ENCODE data around the gene PRKRIP1.
"Not testable (repeated sequence)": the region's sequence is repeated elsewhere in the genome, so short reads cannot be mapped to it uniquely, and the experiment has no call there.

Gene PRKRIP1

GRCh38 chr7:102452451-102452850 lies 56.3 kb downstream of the PRKRIP1 start:
- Histone ChIP-seq H4K8ac (ENCODE audit: low read depth, low read length) (no peak overlapping the region), H3K56ac (ENCODE audit: low read length) (no peak overlapping the region), H3K79me1 (ENCODE audit: low read length) (no peaks in the 10 kb centered on the region), H3K27me3 (ENCODE audit: insufficient read depth, low read length, poor library complexity) (no peaks in the 10 kb centered on the region), H2BK120ac (ENCODE audit: low read depth, low read length) (no peak overlapping the region), H2BK5ac (ENCODE audit: low read length) (no peak overlapping the region), H3K4me1 (ENCODE audit: control insufficient read depth, low read depth, low read length) (no peaks in the 10 kb centered on the region), H2BK15ac (replicated peaks; ENCODE audit: low read depth) (no peak overlapping the region), H3K27ac (ENCODE audit: low read depth, low read length) (no peak overlapping the region), H3K23ac (ENCODE audit: low read length) (no peak overlapping the region), H3K4ac (ENCODE audit: low read depth, low read length) (no peak overlapping the region), H3K4me3 (ENCODE audit: low read length) (no peak overlapping the region), H2AK5ac (ENCODE audit: low read length) (no peak overlapping the region), H3K79me2 (ENCODE audit: control insufficient read depth, insufficient read depth, low read length) (no peaks in the 10 kb centered on the region), H3K4me2 (ENCODE audit: low read length) (no peak overlapping the region), H4K5ac (ENCODE audit: low read length) (no peak overlapping the region), H3K9ac (ENCODE audit: low read length) (no peak overlapping the region), H3K36me3 (ENCODE audit: control insufficient read depth, insufficient read depth, low read length) (peaks cover 2% of the 10 kb centered on the region), H3K18ac (ENCODE audit: low read length) (no peak overlapping the region)
- WGBS (ENCODE audit: extremely low coverage, insufficient coverage, low lambda C conversion rate) = no CpG with 5 or more reads among the region's 6 CpGs
- DNase-seq = no peak

- Histone ChIP-seq H2AK5ac (ENCODE audit: low read length) (no peak overlapping the region), H3K18ac (ENCODE audit: low read length) (no peak overlapping the region), H3K4me1 (ENCODE audit: control insufficient read depth, low read depth, low read length) (no peaks in the 10 kb centered on the region), H2BK5ac (ENCODE audit: low read length) (no peak overlapping the region), H3K79me1 (ENCODE audit: low read length) (no peaks in the 10 kb centered on the region), H3K4me2 (ENCODE audit: low read length) (no peak overlapping the region), H2BK15ac (replicated peaks; ENCODE audit: low read depth) (no peak overlapping the region), H3K36me3 (ENCODE audit: control insufficient read depth, insufficient read depth, low read length) (peaks cover 2% of the 10 kb centered on the region), H4K8ac (ENCODE audit: low read depth, low read length) (no peak overlapping the region), H3K56ac (ENCODE audit: low read length) (no peak overlapping the region), H3K27me3 (ENCODE audit: insufficient read depth, low read length, poor library complexity) (no peaks in the 10 kb centered on the region), H2BK120ac (ENCODE audit: low read depth, low read length) (no peak overlapping the region), H3K4me3 (ENCODE audit: low read length) (no peak overlapping the region), H4K5ac (ENCODE audit: low read length) (no peak overlapping the region), H3K4ac (ENCODE audit: low read depth, low read length) (no peak overlapping the region), H3K9ac (ENCODE audit: low read length) (no peak overlapping the region), H3K23ac (ENCODE audit: low read length) (no peak overlapping the region), H3K79me2 (ENCODE audit: control insufficient read depth, insufficient read depth, low read length) (no peaks in the 10 kb centered on the region), H3K27ac (ENCODE audit: low read depth, low read length) (no peak overlapping the region)
- no CpG with 5 or more reads among the region's 7 CpGs for WGBS (ENCODE audit: extremely low coverage, insufficient coverage, low lambda C conversion rate)
- DNase-seq = no peak
These were observed 57.2 kb downstream of the PRKRIP1 start for GRCh38 chr7:102453319-102453718.

DNA sequence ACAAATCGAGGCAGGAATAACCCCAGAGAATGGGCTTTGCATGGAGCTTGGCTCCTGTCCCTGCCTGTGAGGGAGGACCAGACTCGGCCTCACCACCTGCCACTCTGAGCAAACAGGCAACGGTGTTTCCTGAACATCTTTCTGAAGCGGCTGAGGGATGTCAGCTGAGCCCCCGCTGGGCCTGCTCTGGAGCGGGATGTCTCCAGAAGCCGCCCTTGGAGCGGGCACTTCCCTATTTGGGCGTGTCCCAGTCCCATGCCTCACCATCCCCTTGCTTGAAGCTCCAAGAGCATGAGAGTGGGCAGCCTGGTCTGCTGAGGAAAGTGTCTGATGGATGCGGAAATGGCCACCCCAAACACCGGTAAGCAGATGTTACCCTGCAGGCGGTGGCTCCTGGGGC lies 58.3 kb downstream of the PRKRIP1 start:
- H3K4me1 ChIP-seq (ENCODE audit: control insufficient read depth, low read depth, low read length) = no peaks in the 10 kb centered on the region
- H2BK5ac ChIP-seq (ENCODE audit: low read length) = no peak overlapping the region
- H3K27me3 ChIP-seq (ENCODE audit: insufficient read depth, low read length, poor library complexity) = no peaks in the 10 kb centered on the region
- no peak overlapping the region for H3K56ac ChIP-seq (ENCODE audit: low read length)
- H4K8ac ChIP-seq (ENCODE audit: low read depth, low read length) = no peak overlapping the region
- H3K79me2 ChIP-seq (ENCODE audit: control insufficient read depth, insufficient read depth, low read length) = no peaks in the 10 kb centered on the region
- no peak overlapping the region for H3K23ac ChIP-seq (ENCODE audit: low read length)
- H3K18ac ChIP-seq (ENCODE audit: low read length) = no peak overlapping the region
- no CpG with 5 or more reads among the region's 12 CpGs for WGBS (ENCODE audit: extremely low coverage, insufficient coverage, low lambda C conversion rate)
- H3K4me3 ChIP-seq (ENCODE audit: low read length) = no peak overlapping the region
- no peak overlapping the region for H3K27ac ChIP-seq (ENCODE audit: low read depth, low read length)
- H2AK5ac ChIP-seq (ENCODE audit: low read length) = no peak overlapping the region
- no peak overlapping the region for H3K9ac ChIP-seq (ENCODE audit: low read length)
- no peak overlapping the region for H3K4ac ChIP-seq (ENCODE audit: low read depth, low read length)
- no peaks in the 10 kb centered on the region for H3K79me1 ChIP-seq (ENCODE audit: low read length)
- DNase-seq = no peak
- H4K5ac ChIP-seq (ENCODE audit: low read length) = no peak overlapping the region
- no peak overlapping the region for H3K4me2 ChIP-seq (ENCODE audit: low read length)
- H2BK120ac ChIP-seq (ENCODE audit: low read depth, low read length) = no peak overlapping the region
- peaks cover 5% of the 10 kb centered on the region for H3K36me3 ChIP-seq (ENCODE audit: control insufficient read depth, insufficient read depth, low read length)
- H2BK15ac ChIP-seq (replicated peaks; ENCODE audit: low read depth) = no peak overlapping the region

- not testable (repeated sequence) for H3K56ac ChIP-seq (ENCODE audit: low read length)
These were observed 58.8 kb downstream of the PRKRIP1 start for GRCh38 chr7:102454932-102455331.

DNA sequence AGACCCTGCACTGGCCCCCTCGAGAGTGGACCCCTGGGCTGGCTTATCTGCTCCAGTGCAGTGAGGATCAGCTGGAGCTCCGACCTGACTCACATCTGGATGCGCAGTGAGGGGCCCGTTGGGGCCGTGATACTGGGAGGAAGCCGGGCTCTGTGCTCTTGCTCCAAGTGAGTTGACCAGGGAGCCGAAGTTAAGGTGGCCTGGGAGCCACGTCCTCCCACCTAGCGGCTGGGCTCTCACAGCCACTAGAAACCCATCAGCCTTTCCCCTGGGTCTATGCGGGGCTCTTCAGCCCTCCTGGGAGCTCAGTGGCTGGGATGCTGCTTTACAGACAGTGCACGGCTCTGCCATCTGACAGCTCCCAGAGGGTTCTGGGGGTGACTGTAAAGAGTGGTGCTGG lies 59.4 kb downstream of the PRKRIP1 start:
- Histone ChIP-seq H3K27ac (ENCODE audit: low read depth, low read length) (no peak overlapping the region), H3K4me3 (ENCODE audit: low read length) (no peak overlapping the region), H3K4ac (ENCODE audit: low read depth, low read length) (no peak overlapping the region), H3K56ac (ENCODE audit: low read length) (no peak overlapping the region), H3K79me1 (ENCODE audit: low read length) (no peaks in the 10 kb centered on the region), H2BK5ac (ENCODE audit: low read length) (no peak overlapping the region), H3K4me1 (ENCODE audit: control insufficient read depth, low read depth, low read length) (no peaks in the 10 kb centered on the region), H2BK15ac (replicated peaks; ENCODE audit: low read depth) (no peak overlapping the region), H3K79me2 (ENCODE audit: control insufficient read depth, insufficient read depth, low read length) (no peaks in the 10 kb centered on the region), H3K18ac (ENCODE audit: low read length) (no peak overlapping the region), H2BK120ac (ENCODE audit: low read depth, low read length) (no peak overlapping the region), H3K27me3 (ENCODE audit: insufficient read depth, low read length, poor library complexity) (no peaks in the 10 kb centered on the region), H4K8ac (ENCODE audit: low read depth, low read length) (no peak overlapping the region), H3K4me2 (ENCODE audit: low read length) (no peak overlapping the region), H3K9ac (ENCODE audit: low read length) (no peak overlapping the region), H3K23ac (ENCODE audit: low read length) (no peak overlapping the region), H3K36me3 (ENCODE audit: control insufficient read depth, insufficient read depth, low read length) (peaks cover 5% of the 10 kb centered on the region), H2AK5ac (ENCODE audit: low read length) (no peak overlapping the region), H4K5ac (ENCODE audit: low read length) (no peak overlapping the region)
- no peak for DNase-seq
- WGBS (ENCODE audit: extremely low coverage, insufficient coverage, low lambda C conversion rate) = no CpG with 5 or more reads among the region's 11 CpGs

More at GRCh38 chr7:102454932-102455331, 58.8 kb downstream of the PRKRIP1 start:
- not testable (repeated sequence) for H3K27me3 ChIP-seq (ENCODE audit: insufficient read depth, low read length, poor library complexity); H3K79me1 ChIP-seq (ENCODE audit: low read length); H3K4me3 ChIP-seq (ENCODE audit: low read length); H3K9ac ChIP-seq (ENCODE audit: low read length); H2AK5ac ChIP-seq (ENCODE audit: low read length); H3K27ac ChIP-seq (ENCODE audit: low read depth, low read length); H2BK15ac ChIP-seq (replicated peaks; ENCODE audit: low read depth); H3K4me2 ChIP-seq (ENCODE audit: low read length); H2BK5ac ChIP-seq (ENCODE audit: low read length); H4K5ac ChIP-seq (ENCODE audit: low read length); H3K79me2 ChIP-seq (ENCODE audit: control insufficient read depth, insufficient read depth, low read length); H4K8ac ChIP-seq (ENCODE audit: low read depth, low read length); H3K4ac ChIP-seq (ENCODE audit: low read depth, low read length); H2BK120ac ChIP-seq (ENCODE audit: low read depth, low read length); H3K18ac ChIP-seq (ENCODE audit: low read length); H3K36me3 ChIP-seq (ENCODE audit: control insufficient read depth, insufficient read depth, low read length); H3K23ac ChIP-seq (ENCODE audit: low read length); H3K4me1 ChIP-seq (ENCODE audit: control insufficient read depth, low read depth, low read length); DNase-seq
- WGBS (ENCODE audit: extremely low coverage, insufficient coverage, low lambda C conversion rate) = no CpG with 5 or more reads among the region's 10 CpGs

- H3K4ac ChIP-seq (ENCODE audit: low read depth, low read length) = no peak overlapping the region
- peak; percentile 28 for DNase-seq
- no peaks in the 10 kb centered on the region for H3K79me1 ChIP-seq (ENCODE audit: low read length)
- H3K4me3 ChIP-seq (ENCODE audit: low read length) = no peak overlapping the region
- no peaks in the 10 kb centered on the region for H3K4me1 ChIP-seq (ENCODE audit: control insufficient read depth, low read depth, low read length)
- no peak overlapping the region for H3K56ac ChIP-seq (ENCODE audit: low read length)
- no peak overlapping the region for H2BK5ac ChIP-seq (ENCODE audit: low read length)
- no peak overlapping the region for H4K5ac ChIP-seq (ENCODE audit: low read length)
- peaks cover 5% of the 10 kb centered on the region for H3K36me3 ChIP-seq (ENCODE audit: control insufficient read depth, insufficient read depth, low read length)
- no peak overlapping the region for H2BK120ac ChIP-seq (ENCODE audit: low read depth, low read length)
- H3K27me3 ChIP-seq (ENCODE audit: insufficient read depth, low read length, poor library complexity) = no peaks in the 10 kb centered on the region
- no peak overlapping the region for H3K4me2 ChIP-seq (ENCODE audit: low read length)
- no peak overlapping the region for H3K18ac ChIP-seq (ENCODE audit: low read length)
- H3K23ac ChIP-seq (ENCODE audit: low read length) = no peak overlapping the region
- no peak overlapping the region for H2BK15ac ChIP-seq (replicated peaks; ENCODE audit: low read depth)
- H3K79me2 ChIP-seq (ENCODE audit: control insufficient read depth, insufficient read depth, low read length) = no peaks in the 10 kb centered on the region
- H2AK5ac ChIP-seq (ENCODE audit: low read length) = no peak overlapping the region
- H3K9ac ChIP-seq (ENCODE audit: low read length) = no peak overlapping the region
- WGBS (ENCODE audit: extremely low coverage, insufficient coverage, low lambda C conversion rate) = no CpG with 5 or more reads among the region's 10 CpGs
- no peak overlapping the region for H3K27ac ChIP-seq (ENCODE audit: low read depth, low read length)
- H4K8ac ChIP-seq (ENCODE audit: low read depth, low read length) = no peak overlapping the region
These were observed 60.2 kb downstream of the PRKRIP1 start for GRCh38 chr7:102456327-102456726.
